Skin of body (tissue), 2 donors: ENCODE data around the gene LARP7. TPM values are rescaled to one million over a fixed set of nuclear protein-coding genes. Genes with fewer than 3 reads are reported as not detected.
"Not testable (repeated sequence)": the region's sequence is repeated elsewhere in the genome, so short reads cannot be mapped to it uniquely, and the experiment has no call there.

Source experiments
- DNase-seq: peaks from one replicate; lab custom pipeline; 2025; lab: John Stamatoyannopoulos, UW
- total RNA-seq: library from RNA; depleted of rRNA; stranded (reverse); fragments of >200 nt; gene quantifications from one replicate; pipeline ENCODE4 v1.2.3, GENCODE V29; 2014

The LARP7 gene
- total RNA-seq, 1 donor from 2014 or later, result 34.1 TPM

DNA sequence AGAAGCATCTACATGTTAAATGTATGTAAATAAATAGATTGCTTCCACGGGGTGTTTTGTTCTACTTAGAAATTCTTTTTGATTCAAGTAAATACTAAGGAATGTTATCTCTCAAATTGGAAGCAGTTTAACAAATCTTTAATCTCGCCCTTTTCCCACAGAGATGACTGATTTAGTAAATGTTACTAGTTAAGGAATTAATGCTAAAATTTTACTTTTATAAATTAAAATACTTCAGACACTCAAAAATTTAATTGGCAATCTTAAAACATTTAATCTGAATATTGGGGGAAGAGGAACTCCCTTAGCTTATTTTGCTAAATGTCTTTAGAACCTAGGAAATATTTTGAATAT lies 12.1 kb downstream of the LARP7 start:
- DNase-seq, result no peak

DNA sequence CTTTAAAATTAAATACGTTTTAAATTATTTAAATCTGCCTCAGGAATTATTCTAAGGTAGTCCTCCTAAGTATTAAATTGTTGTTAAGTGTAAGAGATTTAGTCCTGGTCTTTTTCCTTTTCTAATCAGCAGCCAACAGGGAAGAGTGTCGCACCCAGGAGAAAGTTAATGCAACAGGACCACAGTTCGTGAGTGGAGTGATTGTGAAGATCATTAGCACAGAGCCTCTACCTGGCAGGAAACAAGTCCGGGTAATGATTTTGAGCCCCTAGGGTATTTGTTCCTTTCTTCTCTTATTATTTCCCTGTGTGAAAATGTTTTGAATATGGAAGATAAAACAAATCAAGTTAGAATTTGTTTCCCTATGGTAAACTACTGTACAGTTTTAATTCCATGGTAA lies 13.4 kb downstream of the LARP7 start:
- DNase-seq, result no peak

DNA sequence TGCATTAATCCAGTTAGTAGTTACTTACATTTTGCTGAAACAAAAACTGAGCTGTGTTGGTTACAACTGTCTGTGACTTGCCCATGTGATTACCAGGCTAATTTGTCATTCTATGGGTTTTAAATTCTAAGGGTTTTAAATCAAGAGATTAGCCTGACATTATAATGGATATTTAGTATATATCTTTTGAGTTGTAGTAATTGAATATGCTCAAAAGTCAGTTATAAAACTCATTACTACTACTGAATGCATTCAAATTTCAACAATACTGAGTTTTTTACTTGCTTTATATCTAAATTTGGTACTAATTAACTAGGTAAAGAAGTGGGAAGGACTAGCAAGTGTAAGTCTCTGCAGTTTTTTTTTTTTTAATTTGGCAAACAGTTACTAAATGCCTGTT lies 14.7 kb downstream of the LARP7 start:
- DNase-seq, result no peak

DNA sequence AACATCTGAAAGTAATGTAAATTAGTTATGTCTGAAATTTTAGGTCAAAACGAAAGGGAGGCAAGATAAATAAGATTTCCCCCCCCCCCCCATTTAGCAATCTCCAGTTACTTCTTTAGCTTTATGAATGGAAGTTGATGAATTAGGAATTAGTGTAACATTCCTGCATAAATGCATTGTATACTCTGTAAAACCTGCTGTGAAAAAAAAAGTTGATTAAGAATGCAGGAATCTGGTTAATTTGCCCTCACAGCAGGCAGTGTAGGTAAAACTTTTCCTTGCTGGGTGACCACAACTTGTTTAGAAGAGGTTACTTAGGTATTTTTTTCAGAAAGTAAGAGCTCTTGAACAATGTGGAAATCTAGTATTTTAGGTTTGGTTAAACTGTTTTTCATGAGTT lies 15.3 kb downstream of the LARP7 start:
- no peak for DNase-seq

DNA sequence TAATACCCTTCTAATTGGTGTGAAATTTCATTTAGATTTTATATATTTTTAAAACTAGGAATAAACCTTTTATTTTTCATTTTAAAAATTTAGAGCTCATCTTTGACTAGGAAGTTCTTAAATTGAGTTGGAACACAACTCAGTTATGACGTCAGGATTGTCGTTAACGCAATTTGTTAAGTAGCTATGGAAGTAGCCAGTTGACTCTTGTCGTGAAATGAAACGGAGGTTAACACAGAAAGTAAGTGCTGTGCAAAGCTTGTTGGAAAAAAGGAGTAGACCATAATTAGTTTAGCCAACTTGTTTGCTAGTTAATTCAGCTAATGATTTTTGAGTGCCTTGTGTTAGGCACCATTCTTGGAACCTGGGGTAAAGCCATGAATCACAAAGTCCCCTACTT lies 18.3 kb downstream of the LARP7 start:
- DNase-seq, result no peak

DNA sequence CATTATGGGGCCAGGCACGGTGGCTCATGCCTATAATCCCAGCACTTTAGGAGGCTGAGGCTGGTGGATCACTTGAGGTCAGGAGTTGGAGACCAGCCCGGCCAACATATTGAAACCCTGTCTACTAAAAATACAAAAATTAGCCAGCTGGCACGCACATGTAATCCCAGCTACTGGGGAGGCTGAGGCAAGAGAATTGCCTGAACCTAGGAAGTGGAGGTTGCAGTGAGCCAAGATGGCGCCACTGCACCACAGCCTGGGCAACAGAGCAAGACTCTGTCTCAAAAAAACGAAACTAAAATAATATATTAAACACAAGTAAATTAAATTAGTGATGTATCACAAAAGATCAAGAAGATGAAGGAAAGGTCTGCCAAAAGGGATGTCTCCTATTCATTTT lies 19.2 kb downstream of the LARP7 start:
- not testable (repeated sequence) for DNase-seq

DNA sequence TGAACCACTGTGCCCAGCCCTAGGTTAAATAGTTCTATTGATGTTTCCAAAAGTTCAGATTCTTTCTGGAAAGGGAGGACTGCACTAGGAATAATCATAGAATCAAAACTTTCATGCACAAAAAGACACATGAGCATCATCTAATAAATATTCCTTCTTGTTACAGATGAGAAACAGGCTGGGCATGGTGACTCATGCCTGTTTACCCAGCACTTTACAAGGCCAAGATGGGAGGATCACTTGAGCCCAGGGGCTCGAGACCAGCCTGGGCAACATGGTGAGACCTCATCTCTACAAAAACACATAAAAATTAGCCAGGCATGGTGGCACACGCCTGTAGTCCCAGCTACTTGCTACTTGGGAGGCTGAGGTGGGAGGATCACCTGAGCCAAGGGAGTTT lies 27.7 kb downstream of the LARP7 start:
- no peak for DNase-seq

DNA sequence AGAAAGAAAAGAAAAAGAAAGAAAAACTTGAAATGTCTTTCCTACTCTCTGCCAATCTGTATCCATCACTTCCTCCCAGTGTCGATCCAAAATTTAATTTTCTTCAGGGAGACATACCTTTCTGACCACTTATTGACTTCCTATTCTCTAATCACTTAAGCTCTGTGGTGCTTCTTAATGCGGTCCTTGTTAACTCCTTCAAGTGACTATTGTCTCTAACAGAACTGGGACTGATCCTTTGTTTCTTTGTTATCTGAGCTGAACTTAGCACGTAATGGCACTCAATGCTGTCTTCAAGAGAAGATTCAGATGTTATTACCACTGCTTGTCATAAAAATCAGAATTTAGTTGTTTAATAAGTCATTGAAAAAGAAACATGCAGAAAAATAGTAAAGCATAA lies 31.2 kb downstream of the LARP7 start:
- DNase-seq, result no peak

DNA sequence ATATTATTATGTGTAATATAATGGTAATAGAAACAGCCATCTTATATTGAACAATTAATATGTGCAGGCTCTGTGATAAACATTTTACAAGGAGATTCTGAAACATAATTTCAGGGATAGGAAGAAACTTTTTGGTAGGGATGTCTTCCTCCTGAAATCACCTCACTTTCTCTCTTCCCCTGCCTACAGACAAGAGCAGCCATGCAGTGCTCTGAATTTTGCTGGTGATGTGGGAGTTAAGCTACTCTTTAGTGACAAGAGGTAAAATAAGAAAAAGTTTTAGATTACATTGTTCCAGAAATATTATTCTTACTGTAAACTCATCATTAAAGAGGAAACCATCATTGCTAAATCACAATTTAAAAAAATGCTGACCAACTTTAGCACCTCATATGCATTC lies 36.1 kb downstream of the LARP7 start:
- DNase-seq, result no peak

DNA sequence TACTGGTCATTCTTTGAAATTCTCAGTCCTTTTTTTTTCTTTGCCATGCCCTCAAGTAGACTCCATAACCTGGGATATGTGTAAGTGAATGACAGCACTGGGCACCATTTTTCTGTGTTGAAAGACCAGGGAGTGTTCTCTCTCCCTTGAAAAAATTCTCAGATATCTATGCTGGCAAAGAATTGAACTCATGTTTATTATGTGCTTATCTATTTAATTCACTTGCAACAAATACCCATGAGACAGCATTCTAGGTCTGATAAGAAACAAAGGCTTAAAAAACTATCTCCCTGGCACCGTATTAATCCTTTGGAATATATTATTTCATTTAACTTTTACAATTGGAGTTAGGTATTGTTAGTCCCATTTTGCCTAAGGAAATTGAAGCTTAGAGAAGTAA lies 36.7 kb downstream of the LARP7 start:
- DNase-seq, result no peak

DNA sequence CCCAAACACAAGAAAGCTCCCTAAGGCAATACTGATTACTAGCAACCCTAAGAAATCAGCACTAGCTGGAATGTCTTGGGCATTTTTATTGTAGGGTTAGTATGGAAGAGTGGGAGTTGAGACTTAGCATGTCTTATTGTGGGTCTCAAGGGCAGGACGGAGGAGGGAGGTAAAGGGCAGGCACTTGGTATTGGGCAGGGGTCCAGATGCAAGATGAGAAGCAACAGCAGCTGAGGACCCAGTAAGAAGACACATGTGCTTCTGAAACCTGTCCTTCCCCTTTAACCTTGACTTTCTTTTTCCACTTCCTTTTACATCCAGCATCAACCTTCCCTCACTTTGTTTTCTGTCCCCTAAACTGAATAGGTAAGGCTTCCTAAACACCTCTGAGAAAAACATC lies 37.4 kb downstream of the LARP7 start:
- DNase-seq, result no peak

DNA sequence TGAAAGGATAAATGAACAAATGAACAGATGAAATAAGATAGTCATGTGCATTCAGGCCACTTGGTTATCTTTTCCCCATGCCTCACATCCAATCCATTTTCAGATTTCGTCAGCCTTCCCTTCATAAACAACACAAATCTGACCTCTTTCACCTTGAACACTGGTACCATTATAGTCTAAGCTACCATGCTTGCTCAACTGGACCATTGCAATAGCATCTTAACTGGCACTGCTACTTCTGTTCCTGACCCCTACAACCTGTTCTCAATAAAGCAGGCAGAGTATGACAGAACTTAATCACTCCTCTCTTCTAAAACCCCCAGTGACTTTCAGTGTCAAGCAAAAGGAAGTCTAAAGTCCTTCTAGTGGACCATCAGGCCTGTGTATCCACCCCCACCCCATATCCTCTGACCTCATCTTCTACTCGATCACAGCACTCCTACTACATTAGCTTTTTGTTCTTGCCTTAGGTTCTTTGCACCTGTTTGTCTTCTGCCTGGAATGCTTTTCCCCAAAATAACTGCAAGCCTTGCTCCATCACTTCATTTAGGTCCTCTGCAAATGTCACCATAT lies 40.7 kb downstream of the LARP7 start:
- no peak for DNase-seq

DNA sequence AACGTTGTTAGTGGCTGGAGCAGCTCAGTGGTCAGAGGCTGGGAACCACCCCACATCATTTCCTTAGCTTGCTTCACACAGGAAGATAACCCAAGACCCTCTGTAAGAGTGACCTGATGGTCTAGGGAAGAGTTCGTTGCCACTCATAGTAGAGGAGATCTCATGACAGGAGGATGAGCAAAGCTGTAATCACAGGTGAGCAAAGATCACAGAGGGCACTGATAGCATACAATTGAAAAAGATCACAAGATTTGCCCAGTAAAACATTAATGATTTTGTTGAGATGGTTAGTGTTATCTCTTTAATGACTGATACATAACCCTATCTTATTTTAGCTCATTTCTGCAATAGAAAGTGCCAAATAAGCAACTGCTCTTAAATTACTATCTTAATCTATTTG lies 44.1 kb downstream of the LARP7 start:
- DNase-seq, result no peak

DNA sequence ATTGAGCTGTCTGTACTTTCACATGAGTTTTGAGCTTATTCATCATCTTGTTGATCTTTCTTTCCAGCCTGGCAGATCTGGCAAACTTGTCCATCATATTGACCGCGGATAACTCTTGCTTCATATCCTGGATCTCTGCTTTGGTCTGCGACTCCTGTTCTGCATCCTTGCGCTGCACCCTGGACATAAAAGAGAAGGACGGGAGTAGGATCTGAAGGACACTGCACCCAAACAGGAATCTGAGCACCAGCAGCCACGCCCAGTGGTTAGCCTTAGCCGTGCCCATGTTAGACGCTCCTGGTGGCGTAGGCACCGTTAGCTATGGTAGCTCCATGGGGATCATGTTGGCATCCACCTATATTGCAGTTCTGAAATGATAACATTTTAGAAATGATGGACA lies 56.6 kb downstream of the LARP7 start:
- DNase-seq, result no peak

DNA sequence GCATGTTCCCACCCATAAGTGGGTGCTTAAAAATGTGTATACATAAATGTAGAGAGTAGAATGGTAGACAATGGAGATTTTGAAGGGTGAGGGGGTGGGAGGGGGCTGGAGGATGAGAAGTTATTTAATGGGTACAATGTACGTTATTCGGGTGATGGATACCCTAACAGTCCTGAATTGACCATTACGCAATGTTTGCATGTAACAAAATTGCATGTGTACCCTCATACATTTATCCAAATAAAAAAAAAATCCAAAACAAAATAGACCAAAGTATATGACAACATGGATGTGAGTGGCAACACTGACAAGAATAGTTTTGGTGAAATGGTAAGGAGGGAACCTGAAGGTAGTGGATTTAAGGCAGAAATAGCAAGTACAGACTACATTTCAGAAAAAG lies 63.7 kb downstream of the LARP7 start:
- DNase-seq, result no peak

DNA sequence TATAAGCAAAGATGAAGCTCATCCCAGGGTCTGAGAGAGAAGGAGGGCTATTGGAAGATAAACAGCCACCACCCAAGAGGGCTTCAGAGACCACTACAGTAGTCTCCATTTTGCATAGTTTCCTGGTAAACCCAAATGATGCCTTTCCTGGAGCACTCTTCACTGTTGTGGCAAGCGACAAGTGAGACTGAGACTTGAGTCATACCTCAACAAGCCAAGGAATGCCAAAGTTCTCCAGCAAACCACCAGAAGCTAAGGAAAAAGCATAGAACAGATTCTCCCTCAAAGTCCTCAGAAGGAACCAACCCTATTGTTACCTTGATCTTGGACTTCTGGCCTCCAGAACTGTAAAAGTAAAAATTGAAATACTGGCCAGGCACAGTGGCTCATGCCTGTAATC lies 65.9 kb downstream of the LARP7 start:
- DNase-seq, result no peak

DNA sequence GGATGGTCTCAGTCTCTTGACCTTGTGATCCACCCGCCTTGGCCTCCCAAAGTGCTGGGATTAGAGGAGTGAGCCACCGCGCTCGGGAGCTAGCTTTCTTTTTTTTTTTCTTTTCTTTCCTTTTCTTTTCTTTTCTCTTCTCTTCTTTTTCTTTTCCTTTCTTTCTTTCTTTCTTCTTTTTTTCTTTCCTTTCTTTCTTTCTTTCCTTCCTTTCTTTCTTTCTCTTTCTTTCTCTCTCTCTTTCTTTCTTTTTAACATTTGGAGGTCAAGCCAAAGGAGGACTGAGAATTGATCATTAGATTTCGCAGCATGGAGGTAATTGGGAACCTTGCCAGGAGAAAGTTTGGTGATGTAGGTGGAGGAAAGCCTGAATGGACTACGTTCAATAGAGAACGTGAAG lies 67.4 kb downstream of the LARP7 start:
- DNase-seq, result no peak

DNA sequence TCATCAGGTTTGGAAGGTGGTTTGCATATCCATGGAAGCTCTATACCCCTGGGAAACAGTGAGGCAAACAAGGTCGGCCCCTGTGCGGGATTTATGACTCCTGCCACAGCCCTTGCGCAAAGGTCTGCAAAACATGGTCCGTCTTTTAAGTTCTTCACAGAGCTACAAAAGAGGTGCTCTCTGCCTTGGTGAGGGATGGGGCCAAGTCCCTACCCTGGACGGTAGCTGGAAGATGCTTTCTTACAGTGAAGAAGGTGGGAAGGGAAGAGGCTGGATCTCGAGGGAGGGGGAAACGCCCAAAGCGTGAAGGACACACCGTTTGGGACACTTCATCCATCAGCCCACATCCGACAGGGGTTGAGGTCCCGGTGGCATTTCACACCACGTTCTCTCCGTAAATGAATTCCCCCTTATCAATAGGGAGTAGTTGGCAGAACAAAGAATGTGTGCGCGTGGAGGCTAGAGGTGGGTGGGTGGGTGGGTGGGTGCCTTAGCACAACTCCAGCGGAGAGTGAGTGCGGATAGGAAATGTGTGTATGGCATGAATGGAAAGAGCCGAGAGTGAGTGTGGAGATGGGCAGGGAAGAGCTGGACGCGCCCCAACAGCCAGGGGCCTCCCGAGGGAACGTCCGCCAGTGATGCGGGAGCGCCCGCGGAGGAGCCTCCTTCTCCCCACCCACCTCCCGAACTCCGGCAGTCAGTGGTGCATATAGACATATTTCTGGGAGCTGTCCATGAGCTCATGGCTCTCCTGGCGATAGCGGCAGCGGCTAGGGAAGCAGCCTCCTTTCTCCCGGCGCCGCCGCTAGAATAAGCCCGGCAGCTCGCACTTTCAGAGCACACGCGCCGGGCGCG lies 68.3 kb downstream of the LARP7 start:
- no peak for DNase-seq

DNA sequence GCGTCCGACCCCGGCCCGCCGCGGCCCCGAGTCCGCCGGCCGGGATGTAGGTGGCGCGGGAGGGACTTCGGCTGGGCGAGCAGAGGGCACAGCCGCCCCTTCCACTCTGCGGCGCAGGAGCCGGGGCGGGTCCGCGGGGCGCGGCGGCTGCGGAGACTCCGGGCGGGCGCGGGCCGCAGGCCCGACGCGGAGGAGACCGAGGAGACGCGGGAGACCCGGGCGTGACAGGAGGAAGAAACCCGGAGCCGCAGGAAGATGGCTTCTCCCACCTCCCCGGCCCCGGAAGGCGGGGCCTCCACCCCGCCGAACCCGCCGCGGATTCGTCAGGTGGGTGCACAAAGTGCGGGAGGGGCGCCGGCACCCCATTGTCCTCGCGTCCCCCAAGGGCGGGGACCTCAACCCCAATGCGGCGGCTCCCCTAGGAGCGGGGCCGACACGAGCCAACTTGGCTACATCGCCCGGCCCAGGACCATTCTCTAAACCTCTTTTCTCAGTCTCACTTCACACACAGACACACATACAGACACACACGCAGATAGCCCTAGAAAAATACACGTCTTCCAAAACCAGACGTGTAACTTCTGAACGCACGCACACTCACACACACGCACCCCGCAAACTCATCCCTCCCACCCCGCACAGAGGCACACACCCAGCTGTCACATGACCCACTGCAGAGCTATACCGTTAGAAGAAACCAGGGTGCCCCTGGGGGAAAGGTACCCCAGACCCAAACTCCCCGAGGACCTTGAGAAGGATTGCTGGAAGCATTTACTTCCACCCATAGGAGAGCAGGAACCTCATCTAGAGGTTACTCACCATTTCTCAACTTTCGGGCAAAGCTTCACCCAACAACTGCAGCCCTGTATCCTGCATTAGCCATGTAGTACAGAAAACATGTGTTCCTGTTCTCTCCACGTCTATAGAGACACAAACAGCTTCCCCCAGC lies 69.2 kb downstream of the LARP7 start:
- not testable (repeated sequence) for DNase-seq

DNA sequence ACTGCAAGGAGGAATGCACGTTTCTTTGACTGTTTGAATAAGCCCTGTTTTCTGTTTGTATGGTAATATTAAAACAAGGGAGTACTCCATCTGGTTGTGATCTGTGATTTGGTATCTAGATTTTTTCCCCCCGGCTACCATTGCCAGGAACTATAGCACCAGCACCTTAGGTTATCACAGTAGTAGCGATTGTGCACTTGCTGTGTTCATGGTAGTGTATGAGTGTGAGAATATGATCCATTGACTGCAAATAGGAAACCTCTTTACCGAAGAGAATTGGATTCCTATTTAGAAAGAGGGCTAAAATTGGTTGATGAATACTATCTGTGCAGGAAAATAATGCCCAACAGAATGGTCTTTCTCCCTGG lies 69.9 kb downstream of the LARP7 start:
- no peak for DNase-seq
